PC-9 (cell line): ENCODE results near the gene SUSD3. TPM values are rescaled to one million over a fixed set of nuclear protein-coding genes. Genes with fewer than 3 reads are reported as not detected.

ENCODE experiments used
- BruUV-seq: library from RNA; stranded (reverse); fragments of 400-500 nt; replicated peaks from 2 replicates; lab custom pipeline; 2021; lab: Mats Ljungman, UMichigan
- CTCF ChIA-PET: fragments of 300-600 bp; sonication (Branson Sonifier 250); formaldehyde crosslinking; loops from one replicate; lab custom pipeline; 2022; ENCODE audit warnings: antibody characterized with exemption; lab: Charles Lee
- POLR2A ChIA-PET: fragments of 300-600 bp; sonication (Branson Sonifier 250); formaldehyde crosslinking; loops from one replicate; lab custom pipeline; 2022; ENCODE audit warnings: antibody characterized with exemption; ENCODE audit not compliant: unreplicated experiment; lab: Charles Lee
- DNase-seq, 2 experiments: peaks; one replicate each; pipeline versions ENCODE4 v3.0.0 to v3.0.0-alpha.2; 2015 to 2022; ENCODE audit warnings: mixed read lengths in 1 of 2
- H2AFZ ChIP-seq: fragments of 200-600 bp; sonication (generic); 2 replicates; pipeline ENCODE4 v1.8.1; 2017; ENCODE audit warnings: antibody characterized with exemption
- H3F3A ChIP-seq: fragments of 200-600 bp; sonication (generic); 2 replicates; pipeline ENCODE4 v1.8.1; 2017; ENCODE audit warnings: antibody characterized with exemption, mild to moderate bottlenecking, low read depth; ENCODE audit not compliant: insufficient read depth
- H3K27ac ChIP-seq: fragments of 200-600 bp; sonication (generic); 2 replicates; pipeline ENCODE4 v1.6.1; 2016; ENCODE audit warnings: mixed run types
- H3K27me3 ChIP-seq: fragments of 200-600 bp; sonication (generic); 2 replicates; pipeline ENCODE4 v1.6.1; 2016; ENCODE audit warnings: low read depth, mixed run types; ENCODE audit not compliant: insufficient read depth
- H3K36me3 ChIP-seq: fragments of 200-600 bp; sonication (generic); 2 replicates; pipeline ENCODE4 v1.6.1; 2016; ENCODE audit warnings: low read depth, mixed run types
- H3K4me1 ChIP-seq: fragments of 200-600 bp; sonication (generic); replicated peaks from 2 replicates; pipeline ENCODE4 v1.6.1; 2016; ENCODE audit warnings: mixed run types; ENCODE audit not compliant: insufficient read depth
- H3K4me2 ChIP-seq: fragments of 200-600 bp; sonication (generic); 2 replicates; pipeline ENCODE4 v1.6.1; 2017; ENCODE audit warnings: mixed run types
- H3K4me3 ChIP-seq: fragments of 200-600 bp; sonication (generic); 2 replicates; pipeline ENCODE4 v1.6.1; 2016; ENCODE audit warnings: mixed run types
- H3K79me2 ChIP-seq: fragments of 200-600 bp; sonication (generic); 2 replicates; pipeline ENCODE4 v1.6.1; 2017; ENCODE audit warnings: low read depth, mixed run types
- H3K9me2 ChIP-seq: fragments of 200-600 bp; sonication (generic); 2 replicates; pipeline ENCODE4 v1.8.1; 2017; ENCODE audit warnings: mild to moderate bottlenecking; ENCODE audit not compliant: insufficient read depth
- H3K9me3 ChIP-seq: fragments of 200-600 bp; sonication (generic); 2 replicates; pipeline ENCODE4 v1.8.1; 2016; ENCODE audit warnings: low read depth; ENCODE audit not compliant: insufficient read depth
- H4K20me1 ChIP-seq: fragments of 200-600 bp; sonication (generic); 2 replicates; pipeline ENCODE4 v1.8.1; 2017; ENCODE audit not compliant: insufficient read depth
- EZH2 ChIP-seq: fragments of 200-600 bp; sonication (generic); IDR thresholded peaks from 2 replicates; pipeline ENCODE4 v1.8.0; 2017; ENCODE audit warnings: antibody characterized with exemption, low read depth
- intact Hi-C: fragments of 100-400 bp; cut with micrococcal nuclease; formaldehyde crosslinking; loops from one replicate; pipeline ENCODE4 v1.10.0; 2022; ENCODE audit not compliant: unreplicated experiment
- total RNA-seq: library from RNA; stranded (reverse); gene quantifications from 2 replicates; pipeline ENCODE4 v1.2.3, GENCODE V29; 2021
- TF ChIP-seq, protein P1 (sequence below): fragments of 200-600 bp; sonication (generic); conservative IDR thresholded peaks from 2 replicates; pipeline ENCODE4 v1.6.1; 2017; ENCODE audit warnings: mixed run types, antibody characterized with exemption, mild to moderate bottlenecking, moderate library complexity

The SUSD3 gene
- total RNA-seq, 1 experiment from 2014 or later = 8.4 TPM

DNA sequence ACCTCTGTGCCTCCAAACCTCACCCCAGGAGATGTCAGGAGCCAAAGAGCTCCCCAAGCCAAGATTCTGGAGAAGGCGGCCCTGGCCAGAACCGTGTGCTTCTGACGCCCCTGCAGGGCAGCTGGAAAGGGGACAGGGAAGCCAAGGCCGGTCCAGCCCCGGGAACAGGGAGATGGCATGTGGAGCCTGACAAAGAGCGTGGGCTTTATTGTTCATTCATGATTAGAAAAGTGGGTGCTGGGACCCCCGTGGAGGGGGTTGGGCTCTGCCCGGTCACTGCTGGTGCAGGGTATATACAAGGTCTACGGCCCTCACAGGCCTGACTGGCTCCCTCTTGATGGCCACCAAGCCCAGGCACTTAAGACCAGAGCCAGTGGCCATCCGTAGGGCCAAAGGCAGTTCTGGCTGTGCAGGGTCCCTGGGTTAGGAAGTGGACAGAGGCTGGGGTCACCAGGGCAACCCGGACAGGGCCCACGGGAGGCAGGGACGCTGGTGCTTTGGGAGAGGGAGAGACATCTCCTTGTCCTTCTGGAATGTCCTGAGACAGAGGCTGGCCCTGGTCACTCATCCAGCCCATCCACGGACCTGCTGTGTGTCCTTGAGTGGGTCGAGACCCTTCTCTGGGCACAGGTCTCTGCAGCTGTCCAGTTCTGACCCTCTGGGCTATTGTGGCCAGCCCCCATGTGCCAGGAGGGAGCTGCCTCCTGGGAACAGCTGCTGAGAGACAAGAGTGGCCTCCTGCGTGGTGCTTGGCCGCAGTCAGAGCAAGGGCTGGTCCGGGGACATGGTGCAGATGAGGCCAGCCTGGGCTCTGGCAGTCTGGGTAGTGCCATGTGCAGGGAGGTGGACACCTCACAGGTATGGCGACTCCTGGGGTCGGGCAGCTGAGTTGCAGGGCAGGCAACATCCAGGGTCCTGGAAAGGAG, 63.1 kb downstream of the SUSD3 start:
- peaks cover 47% of the 10 kb centered on the region for H3F3A ChIP-seq
- H3K27ac ChIP-seq = peak overlapping the region; percentile 91
- H3K9me2 ChIP-seq = no peaks in the 10 kb centered on the region
- peaks cover 7% of the 10 kb centered on the region; the same call in 1 of the 2 replicates for H3K79me2 ChIP-seq
- intact Hi-C loops = no loop called here
- TF ChIP-seq, protein P1, sequence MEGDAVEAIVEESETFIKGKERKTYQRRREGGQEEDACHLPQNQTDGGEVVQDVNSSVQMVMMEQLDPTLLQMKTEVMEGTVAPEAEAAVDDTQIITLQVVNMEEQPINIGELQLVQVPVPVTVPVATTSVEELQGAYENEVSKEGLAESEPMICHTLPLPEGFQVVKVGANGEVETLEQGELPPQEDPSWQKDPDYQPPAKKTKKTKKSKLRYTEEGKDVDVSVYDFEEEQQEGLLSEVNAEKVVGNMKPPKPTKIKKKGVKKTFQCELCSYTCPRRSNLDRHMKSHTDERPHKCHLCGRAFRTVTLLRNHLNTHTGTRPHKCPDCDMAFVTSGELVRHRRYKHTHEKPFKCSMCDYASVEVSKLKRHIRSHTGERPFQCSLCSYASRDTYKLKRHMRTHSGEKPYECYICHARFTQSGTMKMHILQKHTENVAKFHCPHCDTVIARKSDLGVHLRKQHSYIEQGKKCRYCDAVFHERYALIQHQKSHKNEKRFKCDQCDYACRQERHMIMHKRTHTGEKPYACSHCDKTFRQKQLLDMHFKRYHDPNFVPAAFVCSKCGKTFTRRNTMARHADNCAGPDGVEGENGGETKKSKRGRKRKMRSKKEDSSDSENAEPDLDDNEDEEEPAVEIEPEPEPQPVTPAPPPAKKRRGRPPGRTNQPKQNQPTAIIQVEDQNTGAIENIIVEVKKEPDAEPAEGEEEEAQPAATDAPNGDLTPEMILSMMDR = no peak
- no peak for TF ChIP-seq EZH2
- H3K4me1 ChIP-seq = peaks cover 33% of the 10 kb centered on the region
- no peaks in the 10 kb centered on the region for H3K9me3 ChIP-seq
- H3K4me2 ChIP-seq = no peak overlapping the region
- DNase-seq = no peak
- H3K36me3 ChIP-seq = peaks cover 16% of the 10 kb centered on the region; the same call in 1 of the 2 replicates
- BruUV-seq = TSS peak; percentile 6
- ChIA-PET POLR2A (interaction anchor here (0.6 kb wide), 1 partner anchor 586 kb away, joined by 20 read pairs; the partner anchor contains the start of gene ECM2), CTCF (no interaction called here)
- H3K27me3 ChIP-seq = no peaks in the 10 kb centered on the region
- H3K4me3 ChIP-seq = no peak overlapping the region
- no peaks in the 10 kb centered on the region for H4K20me1 ChIP-seq
- no peak overlapping the region for H2AFZ ChIP-seq

DNA sequence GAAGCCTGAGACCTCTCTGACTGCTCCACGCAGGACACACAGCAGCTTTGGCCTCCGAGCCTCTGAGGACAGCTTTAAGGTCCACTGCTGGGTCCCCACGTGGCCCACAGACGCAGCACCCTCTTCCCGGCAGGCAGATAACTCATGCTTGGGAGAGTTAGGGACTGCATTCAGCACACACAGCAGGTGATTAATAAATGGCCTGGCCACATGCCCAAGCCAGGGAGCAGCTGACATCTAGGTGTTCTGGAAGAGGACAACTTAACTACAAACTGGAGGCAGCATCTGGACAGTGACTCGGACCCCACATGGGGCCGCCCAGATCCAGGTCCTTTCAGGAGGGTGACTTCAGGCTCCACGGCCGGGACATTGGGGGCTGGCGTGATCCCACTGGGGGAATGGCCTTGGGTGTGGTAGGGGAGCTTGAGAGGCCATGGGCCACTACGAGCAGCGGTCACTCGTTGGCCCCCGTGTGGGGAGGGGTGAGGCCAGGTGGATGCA, 64.3 kb downstream of the SUSD3 start:
- Histone ChIP-seq H3K4me2 (no peak overlapping the region), H3K27me3 (no peaks in the 10 kb centered on the region), H3K79me2 (0 out of 2 replicates have a peak, but pooled peaks cover 14% of the 10 kb centered on the region), H3K9me2 (no peaks in the 10 kb centered on the region), H3K36me3 (peaks cover 16% of the 10 kb centered on the region; the same call in 1 of the 2 replicates), H3K9me3 (no peaks in the 10 kb centered on the region), H2AFZ (no peak overlapping the region), H3K27ac (no peak overlapping the region), H3K4me1 (peaks cover 21% of the 10 kb centered on the region), H3K4me3 (no peak overlapping the region), H4K20me1 (no peaks in the 10 kb centered on the region), H3F3A (peaks cover 42% of the 10 kb centered on the region)
- BruUV-seq = no TSS peak
- no peak for DNase-seq
- ChIA-PET CTCF (no interaction called here), POLR2A (interaction anchor here (0.6 kb wide), 1 partner anchor 11 kb away, joined by 3 read pairs; no protein-coding TSS in a partner anchor)
- intact Hi-C loops = no loop called here
- no peak for TF ChIP-seq EZH2
- TF ChIP-seq, protein P1 = no peak

DNA sequence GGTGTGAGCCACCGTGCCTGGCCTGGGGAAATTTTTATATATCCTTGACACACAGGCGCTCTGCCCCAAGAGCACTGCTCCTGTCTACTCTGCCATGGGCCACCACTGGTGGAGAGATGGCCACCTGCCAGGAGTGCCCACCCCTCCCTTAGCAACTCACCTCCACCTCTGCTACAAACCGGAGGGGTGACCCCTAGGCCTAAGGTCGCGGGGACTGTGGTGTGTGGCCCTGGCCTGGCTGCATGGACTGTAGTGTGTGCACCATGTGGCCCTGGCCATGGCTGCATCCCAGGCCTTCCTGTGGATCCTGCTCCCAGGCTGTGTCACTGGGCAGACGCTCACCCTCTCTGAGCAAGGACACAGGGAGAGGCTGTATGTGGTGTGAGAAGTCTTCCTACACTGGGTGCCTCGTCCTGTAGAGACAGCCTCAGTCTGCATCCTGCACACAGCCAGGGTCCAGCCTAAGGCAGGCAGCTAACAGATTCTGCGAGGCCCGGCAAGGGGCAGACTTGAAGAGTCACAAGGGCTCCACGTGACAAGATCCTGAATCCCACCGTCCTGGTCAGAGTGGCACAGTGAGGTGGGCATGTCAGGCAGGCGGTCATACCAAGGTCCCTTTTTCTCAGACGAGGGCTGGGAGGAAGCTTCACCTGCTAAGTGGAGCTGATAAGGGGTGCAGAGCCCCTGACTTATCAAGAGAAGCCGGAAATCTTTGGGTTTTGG, 65.2 kb downstream of the SUSD3 start:
- no TSS peak for BruUV-seq
- POLR2A ChIA-PET = no interaction called here
- H3F3A ChIP-seq = peaks cover 39% of the 10 kb centered on the region

More for the DNA sequence above, 65.2 kb downstream of the SUSD3 start:
- peaks cover 2% of the 10 kb centered on the region; the same call in 1 of the 2 replicates for H4K20me1 ChIP-seq
- no peaks in the 10 kb centered on the region for H3K9me2 ChIP-seq
- H3K4me2 ChIP-seq = no peak overlapping the region
- CTCF ChIA-PET = no interaction called here
- peaks cover 16% of the 10 kb centered on the region; the same call in 1 of the 2 replicates for H3K36me3 ChIP-seq
- H3K27me3 ChIP-seq = no peaks in the 10 kb centered on the region
- no peak overlapping the region for H3K4me3 ChIP-seq
- TF ChIP-seq EZH2 = no peak
- TF ChIP-seq, protein P1 = no peak
- no peak overlapping the region for H3K27ac ChIP-seq
- peaks cover 14% of the 10 kb centered on the region for H3K79me2 ChIP-seq
- H3K9me3 ChIP-seq = no peaks in the 10 kb centered on the region
- DNase-seq = no peak
- intact Hi-C loops = no loop called here
- peaks cover 21% of the 10 kb centered on the region for H3K4me1 ChIP-seq
- no peak overlapping the region for H2AFZ ChIP-seq
